ENCODE measurements around the gene CDH12.
"Not testable (repeated sequence)": the region's sequence is repeated elsewhere in the genome, so short reads cannot be mapped to it uniquely, and the experiment has no call there.

The CDH12 gene

GRCh38 chr5:22293147-22293546, 560.0 kb downstream of the CDH12 start:
- DNase-seq (ENCODE audit: low read depth in 3 of 3) = no peak

DNA sequence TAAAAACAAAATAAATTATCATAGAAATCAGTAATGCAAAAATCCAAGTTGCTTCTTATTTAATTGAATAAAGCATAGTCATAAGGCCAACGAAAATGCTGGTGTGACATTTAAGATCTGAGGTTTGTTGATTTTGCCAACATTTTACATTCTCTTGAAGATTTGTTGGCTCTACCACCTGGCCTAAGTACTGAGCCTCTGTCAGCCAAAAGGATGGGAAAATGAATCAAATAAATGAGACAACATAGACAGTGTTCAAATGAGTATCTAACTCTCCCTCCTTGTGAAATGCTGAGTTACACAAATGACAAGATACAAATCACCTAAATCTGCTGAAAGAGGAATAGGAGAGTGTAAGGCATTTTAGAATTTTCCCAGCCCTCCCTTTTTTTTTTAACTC, 575.0 kb downstream of the CDH12 start:
- DNase-seq (ENCODE audit: low read depth in 3 of 3) = no peak

DNA sequence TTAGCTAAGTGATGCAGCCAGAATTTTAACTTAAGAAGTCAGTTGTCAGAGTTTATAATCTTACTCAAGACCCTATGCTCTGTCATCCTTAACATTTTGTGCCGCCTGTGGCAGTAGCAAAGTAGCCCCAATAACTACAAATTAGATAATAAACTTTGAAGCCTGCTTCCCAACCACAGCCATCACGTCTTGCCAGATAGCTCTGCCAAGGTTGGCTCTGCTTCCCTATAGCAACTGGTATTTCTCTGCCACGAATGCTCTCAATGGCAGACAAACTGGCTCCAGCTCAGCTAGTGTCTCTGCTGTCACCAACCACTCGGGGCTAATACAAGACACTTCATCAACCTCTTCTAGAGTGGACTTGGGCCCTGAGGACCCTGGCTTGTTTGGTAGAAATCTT, 576.1 kb downstream of the CDH12 start:
- DNase-seq (ENCODE audit: low read depth in 3 of 3) = no peak

- DNase-seq (ENCODE audit: low read depth in 3 of 3) = not testable (repeated sequence)
Observed at GRCh38 chr5:22265855-22266254, 587.3 kb downstream of the CDH12 start.

- DNase-seq (ENCODE audit: low read depth in 3 of 3) = no peak
Observed at GRCh38 chr5:22258139-22258538, 595.0 kb downstream of the CDH12 start.

- no peak for DNase-seq (ENCODE audit: low read depth in 3 of 3)
Observed at GRCh38 chr5:22250528-22250927, 602.6 kb downstream of the CDH12 start.

DNA sequence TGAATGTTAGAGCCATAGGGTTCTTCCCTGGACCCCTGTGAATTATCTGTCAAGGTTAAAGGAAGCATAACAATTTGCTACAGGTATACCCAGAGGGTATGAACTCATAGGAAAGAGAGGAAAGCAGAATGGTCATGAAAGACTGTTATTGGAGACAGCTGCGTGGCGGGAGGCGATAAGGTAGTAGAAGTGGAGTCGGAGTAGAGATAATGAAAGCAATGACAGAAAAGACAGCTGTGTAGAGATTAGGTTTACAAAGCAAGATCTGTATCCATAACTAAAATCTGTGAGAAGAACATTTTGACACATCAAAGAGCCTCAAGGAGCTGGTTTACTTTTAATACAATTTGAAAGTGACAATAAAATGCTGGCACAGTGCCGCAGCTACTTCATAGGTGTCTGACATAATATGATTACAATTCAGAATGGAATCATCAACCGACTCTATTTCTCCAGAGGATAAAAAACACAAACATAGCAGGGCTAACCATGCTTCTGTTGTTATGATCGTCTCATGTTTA, 603.9 kb downstream of the CDH12 start:
- no peak for DNase-seq (ENCODE audit: low read depth in 3 of 3)

- DNase-seq (ENCODE audit: low read depth in 3 of 3) = no peak
Observed at GRCh38 chr5:22245770-22246169, 607.4 kb downstream of the CDH12 start.

- DNase-seq (ENCODE audit: low read depth in 3 of 3) = no peak
Observed at GRCh38 chr5:22242532-22242931, 610.6 kb downstream of the CDH12 start.

GRCh38 chr5:22238047-22238446, 615.1 kb downstream of the CDH12 start:
- no peak for DNase-seq (ENCODE audit: low read depth in 3 of 3)

DNA sequence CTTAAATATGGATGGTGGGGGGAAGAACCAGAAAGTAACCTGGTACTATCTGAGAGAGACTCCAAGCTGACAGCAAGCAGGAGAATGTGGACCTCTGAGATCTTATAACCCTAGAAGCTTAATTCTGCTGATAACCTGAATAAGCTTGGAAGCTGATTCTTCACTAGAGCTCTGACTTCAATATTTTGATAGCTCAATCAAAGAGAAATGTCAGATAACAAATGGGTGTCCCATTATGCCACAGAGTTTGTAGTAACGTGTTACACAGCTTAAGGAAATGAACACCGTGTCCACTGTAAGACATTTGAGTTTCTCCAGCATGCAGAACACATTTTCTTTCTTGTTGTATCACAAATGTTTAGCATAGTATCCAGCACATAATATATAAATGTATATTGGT, 626.7 kb downstream of the CDH12 start:
- no peak for DNase-seq (ENCODE audit: low read depth in 3 of 3)

DNA sequence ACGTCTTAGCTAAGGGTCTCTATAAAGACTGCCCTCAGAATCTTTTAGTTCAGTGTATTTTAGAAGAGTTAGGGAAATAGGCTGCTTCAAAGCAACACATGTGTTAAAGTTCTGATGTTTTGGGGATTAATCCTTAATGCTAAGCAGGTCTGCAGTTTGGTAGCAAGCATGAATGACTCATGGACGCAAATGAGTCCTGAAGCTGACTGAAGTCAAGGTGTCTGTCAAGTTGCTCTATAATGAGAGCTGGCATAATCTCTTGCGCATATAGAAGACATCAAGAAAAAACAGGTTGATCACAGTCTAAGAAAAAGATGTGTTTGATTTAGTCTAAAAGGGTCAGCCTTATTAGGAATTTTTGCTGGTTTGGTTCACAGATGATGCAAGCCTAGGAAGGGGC, 630.1 kb downstream of the CDH12 start:
- no peak for DNase-seq (ENCODE audit: low read depth in 3 of 3)

DNA sequence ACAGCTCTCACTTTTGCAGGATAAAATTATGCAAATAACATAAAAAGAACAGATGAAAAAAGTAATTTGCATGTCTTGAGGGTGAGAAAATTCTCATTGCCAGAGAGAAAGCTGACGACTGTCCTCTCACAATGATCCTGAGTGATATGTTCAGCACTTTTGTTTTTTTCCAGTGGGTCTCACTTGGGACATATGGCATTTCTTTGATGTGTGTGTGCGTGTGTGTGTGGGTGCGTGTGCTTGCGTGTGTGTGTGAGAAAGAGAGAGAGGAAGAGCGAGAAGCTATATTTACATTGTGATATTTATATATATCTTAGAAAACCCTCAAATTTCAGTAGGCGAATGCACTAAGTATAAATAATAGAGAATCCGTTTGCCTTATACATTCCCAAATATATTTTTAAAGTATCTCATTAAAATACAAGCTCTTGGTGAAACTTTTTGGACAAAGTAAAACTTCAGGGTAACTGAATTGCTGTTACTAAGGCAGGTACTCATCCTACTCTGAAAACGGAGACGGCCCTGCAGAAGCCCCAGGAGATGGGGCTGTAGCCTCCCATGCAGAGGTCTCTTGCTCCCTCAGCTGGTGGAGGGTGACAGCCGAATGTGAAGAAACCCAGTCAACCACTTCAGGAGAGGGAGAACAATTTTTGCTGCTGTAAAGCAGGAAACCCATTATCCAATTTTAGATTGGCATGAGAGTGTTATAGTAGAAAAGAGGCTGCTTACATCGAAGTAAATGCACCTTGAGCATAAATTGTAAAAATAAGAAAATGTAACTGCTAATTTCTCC, 639.2 kb downstream of the CDH12 start:
- not testable (repeated sequence) for DNase-seq (ENCODE audit: low read depth in 3 of 3)

DNA sequence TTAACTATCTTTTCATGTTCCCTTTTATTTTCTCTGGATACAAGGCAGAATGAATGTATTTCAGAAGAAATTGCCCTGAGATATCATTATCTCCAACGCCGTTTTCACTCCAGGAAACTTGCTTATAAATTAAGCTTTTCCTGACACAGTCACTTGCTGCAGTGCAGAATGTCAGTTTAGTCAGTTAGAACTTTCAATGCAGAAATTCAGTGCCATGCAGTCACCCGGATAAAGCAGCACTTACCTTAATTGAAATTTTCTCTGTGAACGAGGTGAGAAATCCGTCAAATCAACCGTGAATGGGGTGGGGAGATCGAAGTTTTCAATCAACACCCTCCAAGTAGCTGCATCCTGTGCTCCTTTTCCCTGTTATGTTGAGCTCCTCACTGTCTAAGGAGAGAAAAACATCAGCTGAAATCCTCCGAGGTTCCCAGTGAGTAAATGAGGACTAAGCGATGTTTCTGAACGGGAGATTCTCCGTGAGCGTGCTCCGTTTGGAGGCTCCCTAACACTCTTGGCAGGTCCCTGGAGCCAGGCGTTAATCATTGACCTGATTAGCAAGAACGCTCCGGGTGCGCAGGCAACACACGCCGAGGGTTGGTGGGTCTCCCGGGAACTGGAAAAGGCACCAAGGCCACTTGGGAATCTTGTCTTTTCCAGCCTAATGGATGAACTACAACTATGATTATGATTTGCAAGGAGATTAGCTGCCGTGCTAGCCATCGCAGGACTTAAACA, 640.7 kb downstream of the CDH12 start:
- not testable (repeated sequence) for DNase-seq (ENCODE audit: low read depth in 3 of 3)

GRCh38 chr5:22208463-22208862, 644.7 kb downstream of the CDH12 start:
- not testable (repeated sequence) for DNase-seq (ENCODE audit: low read depth in 3 of 3)

- not testable (repeated sequence) for DNase-seq (ENCODE audit: low read depth in 3 of 3)
Observed at GRCh38 chr5:22188651-22189050, 664.5 kb downstream of the CDH12 start.

GRCh38 chr5:22187632-22188228, 665.4 kb downstream of the CDH12 start:
- DNase-seq (ENCODE audit: low read depth in 3 of 3) = not testable (repeated sequence)

- not testable (repeated sequence) for DNase-seq (ENCODE audit: low read depth in 3 of 3)
Observed at GRCh38 chr5:22169226-22169625, 683.9 kb downstream of the CDH12 start.

- not testable (repeated sequence) for DNase-seq (ENCODE audit: low read depth in 3 of 3)
Observed at GRCh38 chr5:22168704-22169103, 684.4 kb downstream of the CDH12 start.

DNA sequence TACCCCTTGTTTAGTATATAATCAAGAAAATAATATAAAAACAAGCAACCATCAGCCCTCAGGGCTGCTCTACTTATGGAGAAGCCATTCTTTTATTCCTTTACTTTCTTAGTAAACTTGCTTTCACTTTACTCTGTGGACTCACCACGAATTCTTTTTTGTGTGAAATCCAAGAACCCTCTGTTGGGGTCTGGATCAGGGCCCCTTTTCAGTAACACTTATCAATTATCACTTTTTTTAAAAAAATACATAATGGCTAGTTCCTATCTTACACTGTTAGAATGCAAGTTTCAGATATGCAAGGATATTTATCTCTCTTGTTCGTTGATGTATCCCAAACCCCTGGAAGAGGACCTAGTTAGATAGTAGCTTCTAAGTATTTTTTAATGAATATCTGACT, 687.2 kb downstream of the CDH12 start:
- DNase-seq (ENCODE audit: low read depth in 3 of 3) = not testable (repeated sequence)

DNA sequence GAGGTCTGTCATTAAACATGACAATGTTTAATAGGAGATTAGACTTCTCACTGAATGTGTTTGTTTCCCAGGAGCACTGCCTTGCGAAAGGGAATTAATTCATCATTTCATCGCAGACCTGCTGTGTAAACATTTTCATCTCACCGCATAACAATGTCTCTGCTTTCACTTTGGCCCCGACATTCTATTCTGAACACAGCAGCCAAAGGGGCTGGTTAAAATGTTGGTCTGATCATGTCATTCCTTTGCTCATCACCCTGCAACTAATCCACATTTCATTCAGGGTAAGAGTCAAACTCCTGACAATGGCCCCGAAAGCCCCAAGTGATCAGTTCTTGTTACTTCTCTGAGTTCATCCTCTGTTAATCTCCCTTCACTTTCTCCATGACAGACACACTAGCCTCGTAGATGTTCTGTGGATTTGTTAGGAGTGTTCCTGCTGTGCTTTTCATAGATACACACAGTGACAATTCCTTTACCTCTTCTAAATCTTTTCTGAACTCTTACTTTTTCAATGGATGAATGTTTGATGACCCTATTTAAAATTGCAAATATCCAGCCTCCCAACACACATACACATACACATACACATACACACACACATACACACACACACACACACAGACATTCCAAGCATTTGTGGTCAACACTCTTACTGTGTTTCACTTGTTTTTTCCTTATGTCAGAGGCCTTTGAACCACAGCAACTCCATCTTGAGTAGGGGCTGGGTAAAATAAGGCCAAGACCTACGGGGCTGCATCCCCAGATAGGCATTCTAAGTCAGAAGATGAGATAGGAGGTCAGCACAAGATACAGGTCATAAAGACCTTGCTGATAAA, 688.0 kb downstream of the CDH12 start:
- not testable (repeated sequence) for DNase-seq (ENCODE audit: low read depth in 3 of 3)

- DNase-seq (ENCODE audit: low read depth in 3 of 3) = not testable (repeated sequence)
Observed at GRCh38 chr5:22156953-22157352, 696.2 kb downstream of the CDH12 start.
